Measurements from ENCODE around the gene VDAC2.

VDAC2 gene

DNA sequence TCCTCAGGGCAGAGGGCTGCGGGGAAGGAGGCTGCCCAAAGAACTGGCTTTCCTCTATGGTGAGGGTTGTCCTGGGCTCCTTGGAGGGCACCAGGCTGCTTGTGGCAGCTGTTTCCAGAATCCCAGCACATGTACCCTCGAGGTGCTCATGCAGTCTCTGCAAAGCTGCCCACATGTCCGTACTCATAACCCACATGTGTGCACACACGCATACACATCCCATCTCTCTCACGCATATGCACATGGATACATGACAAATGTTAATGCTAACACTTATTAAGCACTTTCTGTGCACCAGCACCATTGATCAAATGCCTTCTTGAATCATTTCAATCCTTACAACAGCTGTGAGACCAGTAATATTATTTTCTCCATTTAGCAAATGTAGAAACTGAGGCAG is 61.5 kb downstream of the VDAC2 start:
- TF ChIP-seq, protein P1, sequence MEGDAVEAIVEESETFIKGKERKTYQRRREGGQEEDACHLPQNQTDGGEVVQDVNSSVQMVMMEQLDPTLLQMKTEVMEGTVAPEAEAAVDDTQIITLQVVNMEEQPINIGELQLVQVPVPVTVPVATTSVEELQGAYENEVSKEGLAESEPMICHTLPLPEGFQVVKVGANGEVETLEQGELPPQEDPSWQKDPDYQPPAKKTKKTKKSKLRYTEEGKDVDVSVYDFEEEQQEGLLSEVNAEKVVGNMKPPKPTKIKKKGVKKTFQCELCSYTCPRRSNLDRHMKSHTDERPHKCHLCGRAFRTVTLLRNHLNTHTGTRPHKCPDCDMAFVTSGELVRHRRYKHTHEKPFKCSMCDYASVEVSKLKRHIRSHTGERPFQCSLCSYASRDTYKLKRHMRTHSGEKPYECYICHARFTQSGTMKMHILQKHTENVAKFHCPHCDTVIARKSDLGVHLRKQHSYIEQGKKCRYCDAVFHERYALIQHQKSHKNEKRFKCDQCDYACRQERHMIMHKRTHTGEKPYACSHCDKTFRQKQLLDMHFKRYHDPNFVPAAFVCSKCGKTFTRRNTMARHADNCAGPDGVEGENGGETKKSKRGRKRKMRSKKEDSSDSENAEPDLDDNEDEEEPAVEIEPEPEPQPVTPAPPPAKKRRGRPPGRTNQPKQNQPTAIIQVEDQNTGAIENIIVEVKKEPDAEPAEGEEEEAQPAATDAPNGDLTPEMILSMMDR (IDR thresholded peaks at IDR 0.05; ENCODE audit: low read length) = no peak
- no peak for TF ChIP-seq EZH2 (IDR thresholded peaks at IDR 0.05; ENCODE audit: borderline replicate concordance, low read length)
- no peaks in the 10 kb centered on the region for H3K36me3 ChIP-seq (ENCODE audit: insufficient read depth, low read length)
- H3K4me3 ChIP-seq (ENCODE audit: low read depth, low read length, poor library complexity, severe bottlenecking) = no peak overlapping the region
- no peak overlapping the region for H3K9ac ChIP-seq (ENCODE audit: low read length)
- H3K9me3 ChIP-seq (ENCODE audit: low read length) = no peaks in the 10 kb centered on the region
- no peaks in the 10 kb centered on the region for H3K9me2 ChIP-seq (ENCODE audit: low read depth, low read length)
- H3K27me3 ChIP-seq (ENCODE audit: insufficient read depth, low read length) = no peaks in the 10 kb centered on the region
- no peaks in the 10 kb centered on the region for H3F3A ChIP-seq (ENCODE audit: insufficient read depth, low read length)
- H3K27ac ChIP-seq (ENCODE audit: low read depth, low read length, poor library complexity, severe bottlenecking) = no peak overlapping the region
- H3K79me2 ChIP-seq (ENCODE audit: insufficient read depth, low read length) = no peaks in the 10 kb centered on the region
- H4K20me1 ChIP-seq (ENCODE audit: insufficient read depth, low read length) = no peaks in the 10 kb centered on the region
- H3K4me2 ChIP-seq (ENCODE audit: low read length) = no peak overlapping the region
- H2AFZ ChIP-seq (ENCODE audit: low read length) = no peak overlapping the region
- no peaks in the 10 kb centered on the region for H3K4me1 ChIP-seq (ENCODE audit: insufficient read depth, low read length, severe bottlenecking)

DNA sequence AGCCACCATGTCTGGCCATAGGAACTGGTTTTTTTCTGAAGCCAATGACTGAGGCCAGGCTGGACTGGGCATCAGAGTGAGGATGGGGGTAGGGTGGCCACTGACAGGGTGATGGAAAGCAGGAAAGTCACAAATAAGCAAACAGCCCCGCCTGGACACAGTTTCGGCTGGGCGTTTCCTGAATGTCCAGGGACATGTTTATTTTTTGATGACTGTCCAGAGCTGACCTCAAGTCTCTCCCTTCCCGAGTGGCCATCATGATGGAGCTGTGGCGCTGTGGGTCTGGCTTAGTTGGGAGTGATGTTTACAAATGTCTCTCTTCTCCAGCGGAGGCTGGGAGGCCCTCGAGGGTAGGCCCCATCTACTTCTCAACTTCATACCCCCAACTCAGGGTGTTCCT is 62.3 kb downstream of the VDAC2 start:
- TF ChIP-seq, protein P1 (IDR thresholded peaks at IDR 0.05; ENCODE audit: low read length) = no peak
- no peak for TF ChIP-seq EZH2 (IDR thresholded peaks at IDR 0.05; ENCODE audit: borderline replicate concordance, low read length)
- Histone ChIP-seq H3K9me3 (ENCODE audit: low read length) (no peaks in the 10 kb centered on the region), H3K4me3 (ENCODE audit: low read depth, low read length, poor library complexity, severe bottlenecking) (no peak overlapping the region), H2AFZ (ENCODE audit: low read length) (no peak overlapping the region), H3K36me3 (ENCODE audit: insufficient read depth, low read length) (no peaks in the 10 kb centered on the region), H3K27ac (ENCODE audit: low read depth, low read length, poor library complexity, severe bottlenecking) (no peak overlapping the region), H3K4me1 (ENCODE audit: insufficient read depth, low read length, severe bottlenecking) (no peaks in the 10 kb centered on the region), H3K4me2 (ENCODE audit: low read length) (no peak overlapping the region), H3K9ac (ENCODE audit: low read length) (no peak overlapping the region), H3K27me3 (ENCODE audit: insufficient read depth, low read length) (no peaks in the 10 kb centered on the region), H3F3A (ENCODE audit: insufficient read depth, low read length) (no peaks in the 10 kb centered on the region), H3K9me2 (ENCODE audit: low read depth, low read length) (no peaks in the 10 kb centered on the region), H4K20me1 (ENCODE audit: insufficient read depth, low read length) (no peaks in the 10 kb centered on the region), H3K79me2 (ENCODE audit: insufficient read depth, low read length) (no peaks in the 10 kb centered on the region)

DNA sequence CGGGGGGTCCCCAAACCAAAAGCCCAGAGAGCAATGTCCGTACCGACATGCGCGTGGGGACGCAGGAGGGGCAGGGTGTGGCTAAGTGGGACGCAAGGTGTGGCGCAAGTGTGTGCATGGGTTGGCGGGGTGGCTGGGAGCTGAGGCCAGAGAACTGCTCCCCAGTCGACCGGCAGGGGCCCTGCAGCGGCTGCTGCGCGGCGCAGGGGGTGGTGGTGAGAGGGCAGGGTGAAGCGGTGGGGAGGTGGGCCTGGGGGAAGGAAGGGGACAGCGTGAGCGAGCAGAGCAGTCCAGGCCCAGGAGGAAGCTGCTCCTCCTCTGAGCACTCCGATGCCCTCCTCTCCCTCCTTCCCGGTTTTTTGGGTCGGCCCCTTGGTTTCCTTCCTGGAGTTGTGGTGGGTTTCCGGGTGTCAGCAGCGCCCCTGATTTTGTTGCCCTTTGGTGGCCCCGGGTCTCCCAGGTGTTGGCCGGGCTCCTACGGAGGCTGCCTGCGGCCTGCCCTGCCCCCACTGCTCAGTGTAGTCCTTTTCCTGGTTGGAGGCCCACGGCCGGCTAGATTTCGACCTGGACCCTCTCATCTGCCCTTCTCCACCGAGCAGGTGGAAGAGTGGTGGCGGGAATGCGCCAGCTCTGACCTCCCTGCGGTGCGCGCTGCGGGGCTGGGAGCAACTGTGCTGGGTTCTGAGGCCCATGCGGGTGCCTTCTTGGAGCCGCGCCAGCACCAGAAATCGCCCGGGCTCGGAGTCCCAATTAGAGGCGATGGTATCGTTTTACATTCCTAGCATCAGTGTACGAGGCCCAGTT is 65.7 kb downstream of the VDAC2 start:
- Histone ChIP-seq H3K27ac (ENCODE audit: low read depth, low read length, poor library complexity, severe bottlenecking) (no peak overlapping the region), H3F3A (ENCODE audit: insufficient read depth, low read length) (no peaks in the 10 kb centered on the region), H3K27me3 (ENCODE audit: insufficient read depth, low read length) (no peaks in the 10 kb centered on the region), H3K79me2 (ENCODE audit: insufficient read depth, low read length) (no peaks in the 10 kb centered on the region), H3K4me1 (ENCODE audit: insufficient read depth, low read length, severe bottlenecking) (no peaks in the 10 kb centered on the region), H3K9me2 (ENCODE audit: low read depth, low read length) (no peaks in the 10 kb centered on the region), H3K4me2 (ENCODE audit: low read length) (no peak overlapping the region), H2AFZ (ENCODE audit: low read length) (no peak overlapping the region), H3K4me3 (ENCODE audit: low read depth, low read length, poor library complexity, severe bottlenecking) (no peak overlapping the region), H3K36me3 (ENCODE audit: insufficient read depth, low read length) (no peaks in the 10 kb centered on the region), H3K9me3 (ENCODE audit: low read length) (no peaks in the 10 kb centered on the region), H3K9ac (ENCODE audit: low read length) (no peak overlapping the region), H4K20me1 (ENCODE audit: insufficient read depth, low read length) (no peaks in the 10 kb centered on the region)
- no peak for TF ChIP-seq EZH2 (IDR thresholded peaks at IDR 0.05; ENCODE audit: borderline replicate concordance, low read length)
- TF ChIP-seq, protein P1 (IDR thresholded peaks at IDR 0.05; ENCODE audit: low read length) = no peak
